Pons (tissue), 1 donor: Measurements from ENCODE around the gene SLC4A5.
A peak's percentile ranks its signal among the peaks of the same experiment; 100 is the strongest.

Source experiments
- DNase-seq: peaks from one replicate; pipeline ENCODE4 v3.0.0-alpha.2; 2016; ENCODE audit warnings: low spot score

Gene SLC4A5, protein sequence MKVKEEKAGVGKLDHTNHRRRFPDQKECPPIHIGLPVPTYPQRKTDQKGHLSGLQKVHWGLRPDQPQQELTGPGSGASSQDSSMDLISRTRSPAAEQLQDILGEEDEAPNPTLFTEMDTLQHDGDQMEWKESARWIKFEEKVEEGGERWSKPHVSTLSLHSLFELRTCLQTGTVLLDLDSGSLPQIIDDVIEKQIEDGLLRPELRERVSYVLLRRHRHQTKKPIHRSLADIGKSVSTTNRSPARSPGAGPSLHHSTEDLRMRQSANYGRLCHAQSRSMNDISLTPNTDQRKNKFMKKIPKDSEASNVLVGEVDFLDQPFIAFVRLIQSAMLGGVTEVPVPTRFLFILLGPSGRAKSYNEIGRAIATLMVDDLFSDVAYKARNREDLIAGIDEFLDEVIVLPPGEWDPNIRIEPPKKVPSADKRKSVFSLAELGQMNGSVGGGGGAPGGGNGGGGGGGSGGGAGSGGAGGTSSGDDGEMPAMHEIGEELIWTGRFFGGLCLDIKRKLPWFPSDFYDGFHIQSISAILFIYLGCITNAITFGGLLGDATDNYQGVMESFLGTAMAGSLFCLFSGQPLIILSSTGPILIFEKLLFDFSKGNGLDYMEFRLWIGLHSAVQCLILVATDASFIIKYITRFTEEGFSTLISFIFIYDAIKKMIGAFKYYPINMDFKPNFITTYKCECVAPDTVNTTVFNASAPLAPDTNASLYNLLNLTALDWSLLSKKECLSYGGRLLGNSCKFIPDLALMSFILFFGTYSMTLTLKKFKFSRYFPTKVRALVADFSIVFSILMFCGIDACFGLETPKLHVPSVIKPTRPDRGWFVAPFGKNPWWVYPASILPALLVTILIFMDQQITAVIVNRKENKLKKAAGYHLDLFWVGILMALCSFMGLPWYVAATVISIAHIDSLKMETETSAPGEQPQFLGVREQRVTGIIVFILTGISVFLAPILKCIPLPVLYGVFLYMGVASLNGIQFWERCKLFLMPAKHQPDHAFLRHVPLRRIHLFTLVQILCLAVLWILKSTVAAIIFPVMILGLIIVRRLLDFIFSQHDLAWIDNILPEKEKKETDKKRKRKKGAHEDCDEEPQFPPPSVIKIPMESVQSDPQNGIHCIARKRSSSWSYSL

DNA sequence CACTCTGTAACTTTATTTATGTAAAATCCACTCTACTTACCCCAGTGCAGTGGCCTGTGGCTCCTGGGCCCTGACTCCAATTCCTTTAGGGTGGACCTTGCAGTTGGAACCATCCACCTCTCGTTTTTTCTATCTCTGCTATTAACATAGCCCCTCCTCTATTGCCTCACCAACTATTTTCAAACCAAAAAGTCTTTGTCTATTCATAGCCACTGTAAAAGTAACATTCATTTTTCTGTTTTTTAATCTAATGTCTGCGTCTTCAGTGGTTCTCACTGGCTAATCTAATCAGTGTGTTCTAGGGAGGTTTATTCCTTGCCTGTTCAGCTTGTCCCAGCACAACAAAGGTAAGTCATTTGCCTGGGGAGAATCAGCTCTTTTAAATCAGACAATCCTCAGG is at the start of gene SLC4A5:
SLC4A5 (minus strand) TSS at position 101 of the 400 bp plus-strand sequence. CDS start 28,393 bp downstream, outside the sequence.
- no peak for DNase-seq

DNA sequence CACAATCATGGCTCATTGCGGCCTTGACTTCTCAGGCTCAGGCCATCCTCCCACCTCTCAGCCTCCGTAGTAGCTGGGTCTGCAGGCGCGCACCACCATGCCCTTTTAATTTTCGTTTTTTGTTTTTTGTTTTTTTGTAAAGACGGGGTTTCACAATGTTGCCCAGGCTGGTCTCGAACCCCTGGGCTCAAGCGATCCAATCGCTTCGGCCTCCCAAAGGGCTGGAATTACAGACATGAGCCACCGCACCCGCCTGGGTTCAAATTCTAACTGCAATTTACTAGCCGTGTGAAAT is 49.2 kb upstream of the SLC4A5 start:
- DNase-seq, result no peak

- peak; percentile 96 for DNase-seq
These were observed 48.6 kb upstream of the SLC4A5 start for GRCh38 chr2:74391580-74392448.

GRCh38 chr2:74391209-74391579 is 48.0 kb upstream of the SLC4A5 start:
- DNase-seq, result peak; percentile 44

- no peak for DNase-seq
These were observed 47.4 kb upstream of the SLC4A5 start for GRCh38 chr2:74390606-74391005.

GRCh38 chr2:74387346-74387745 is 44.1 kb upstream of the SLC4A5 start:
- DNase-seq, result peak; percentile 70

GRCh38 chr2:74385396-74385795 is 42.2 kb upstream of the SLC4A5 start:
- peak; percentile 89 for DNase-seq

GRCh38 chr2:74384051-74384450 is 40.8 kb upstream of the SLC4A5 start:
- DNase-seq, result no peak

DNA sequence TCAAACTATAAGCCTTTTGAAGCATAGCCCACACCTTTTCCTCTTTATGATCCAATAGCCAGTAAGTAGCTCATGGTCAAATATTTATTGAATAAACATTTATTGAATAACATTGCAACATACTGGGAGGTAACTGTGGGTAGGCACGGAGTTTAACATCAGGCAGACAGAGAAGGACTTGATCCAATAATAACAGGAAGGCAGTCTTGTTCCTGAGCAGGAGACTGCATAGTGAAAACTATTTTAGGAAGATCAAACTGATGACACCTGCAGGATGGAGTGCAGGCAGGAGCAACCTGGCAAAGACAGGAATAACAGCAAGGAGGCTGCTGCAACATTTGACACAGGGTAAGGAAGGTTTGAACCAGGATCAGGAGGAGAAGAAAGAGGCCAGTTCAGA is 40.0 kb upstream of the SLC4A5 start:
- DNase-seq, result no peak

- DNase-seq, result no peak
These were observed 38.5 kb upstream of the SLC4A5 start for GRCh38 chr2:74381751-74382150.

- DNase-seq, result peak; percentile 85
These were observed 36.9 kb upstream of the SLC4A5 start, which contains the start of gene DCTN1 for GRCh38 chr2:74379851-74380789. DCTN1 (minus strand) TSS chr2:74380311; CDS start chr2:74380037, 274 bp downstream.

DNA sequence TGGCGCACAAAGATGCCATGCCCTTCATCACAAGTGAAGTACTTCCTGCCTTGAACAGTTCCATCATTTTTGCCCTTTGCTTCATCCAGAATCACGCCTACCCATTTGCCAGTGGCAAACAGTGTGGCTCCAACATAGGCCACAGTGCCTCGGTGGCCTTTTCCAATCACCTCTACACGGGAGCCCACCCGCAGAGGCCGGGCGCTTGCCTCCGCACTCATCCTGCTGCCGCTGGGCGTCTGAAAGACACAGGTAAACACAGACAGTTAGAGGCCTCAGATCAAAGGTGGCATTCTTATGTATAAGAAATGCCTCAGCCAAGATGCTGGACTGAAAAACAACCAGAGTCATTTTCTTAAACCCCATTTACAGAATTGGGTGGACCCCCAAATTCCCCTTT is 34.8 kb upstream of the SLC4A5 start:
- DNase-seq, result no peak

- no peak for DNase-seq
These were observed 32.6 kb upstream of the SLC4A5 start for GRCh38 chr2:74375838-74376237.

DNA sequence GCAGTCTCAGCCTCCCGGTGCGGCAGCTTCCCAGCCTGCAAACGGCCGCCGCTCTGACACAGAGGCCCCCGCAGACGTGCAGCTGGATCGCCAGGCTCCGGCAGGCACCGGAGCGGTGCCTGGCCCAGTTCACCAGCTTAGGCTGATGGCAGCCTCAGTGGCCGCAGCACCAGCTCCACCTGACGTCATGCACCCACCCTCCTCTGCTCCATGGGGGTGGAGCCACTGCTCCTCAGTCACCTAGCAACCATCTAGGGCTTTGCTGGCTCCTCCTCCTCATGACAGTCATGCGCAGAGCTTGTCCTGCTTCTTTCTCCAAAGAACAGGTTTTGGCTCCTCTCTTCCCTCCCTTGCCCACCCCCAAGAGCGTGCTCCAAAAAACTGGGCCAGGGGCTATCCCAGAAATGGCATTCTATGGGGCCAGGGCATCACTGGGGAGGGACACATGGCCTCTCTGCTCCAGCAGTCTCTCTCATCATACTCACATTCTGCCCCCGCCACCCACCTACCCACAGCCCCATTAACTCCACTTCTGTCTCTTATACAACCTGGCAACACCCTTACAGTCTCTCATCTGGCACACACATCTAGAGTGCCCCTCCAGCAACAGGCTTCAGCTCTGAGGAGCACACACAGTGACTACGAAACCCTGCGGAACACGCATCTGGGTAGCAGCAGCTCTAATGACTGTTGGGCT is 31.4 kb upstream of the SLC4A5 start:
- peak; percentile 98 for DNase-seq

- DNase-seq, result no peak
These were observed 30.8 kb upstream of the SLC4A5 start for GRCh38 chr2:74373985-74374384.

GRCh38 chr2:74373221-74373676 is 30.0 kb upstream of the SLC4A5 start:
- no peak for DNase-seq

DNA sequence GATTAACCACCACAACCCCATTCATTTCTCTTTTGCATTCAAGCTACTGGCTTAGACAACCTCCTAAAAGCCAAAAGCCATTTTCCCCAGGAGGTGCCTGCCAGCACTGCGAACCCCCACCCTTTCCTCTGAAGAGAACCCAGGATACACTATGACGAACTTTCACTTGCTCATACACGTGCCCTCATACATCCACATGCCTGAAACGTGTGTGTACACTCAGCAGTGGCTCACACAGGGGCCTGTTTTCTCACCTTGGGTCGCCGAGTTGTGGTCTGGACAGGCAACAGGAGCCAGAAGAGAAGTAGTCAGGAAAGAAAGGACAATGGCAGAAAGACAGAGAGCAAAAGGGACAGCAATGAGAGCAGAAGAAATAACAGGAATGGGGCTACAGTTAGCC is 29.5 kb upstream of the SLC4A5 start:
- DNase-seq, result no peak

GRCh38 chr2:74371421-74371820 is 28.2 kb upstream of the SLC4A5 start:
- DNase-seq, result no peak

GRCh38 chr2:74369976-74370375 is 26.8 kb upstream of the SLC4A5 start:
- no peak for DNase-seq

- no peak for DNase-seq
These were observed 25.3 kb upstream of the SLC4A5 start for GRCh38 chr2:74368499-74368898.
